SK-N-SH (cell line): ENCODE measurements around the gene SPSB1.

Experiments used
- CTCF ChIP-seq: fragments of 200-600 bp; sonication (generic); IDR thresholded peaks from 2 replicates; pipeline ENCODE4 v1.6.1; 2017; ENCODE audit warnings: antibody characterized with exemption, mild to moderate bottlenecking, moderate library complexity
- EP300 ChIP-seq, 2 experiments: IDR thresholded peaks; 2 replicates each; pipeline versions ENCODE4 v1.4.0 to v1.6.1; 2012; ENCODE audit warnings: borderline replicate concordance in 1 of 2, low read depth in 1 of 2, low read length in 1 of 2
- MXI1 ChIP-seq: IDR thresholded peaks from 2 replicates; pipeline ENCODE4 v1.6.1; 2012; ENCODE audit warnings: mild to moderate bottlenecking, low read depth, low read length, improper control_type of control experiment
- NFIC ChIP-seq: IDR thresholded peaks from 2 replicates; pipeline ENCODE4 v1.4.0; 2012; ENCODE audit warnings: borderline replicate concordance
- RFX5 ChIP-seq: IDR thresholded peaks from 2 replicates; pipeline ENCODE4 v1.6.1; 2012; ENCODE audit warnings: mild to moderate bottlenecking, improper control_type of control experiment, low read length

- TF ChIP-seq CTCF (no peak), MXI1 (no peak), RFX5 (no peak), EP300 (IDR thresholded peaks at IDR 0.05; ENCODE audit: borderline replicate concordance in 1 of 2, low read depth in 1 of 2, low read length in 1 of 2) (no peak; a peak in 1 of 4 replicates), NFIC (peak; percentile 36; the same call in 1 of the 2 replicates)
Measured at GRCh38 chr1:9302745-9303524, 10.2 kb downstream of the SPSB1 start.
